HG03025 (cell line): ENCODE measurements around the gene DIAPH3.
"Not testable (repeated sequence)": the region's sequence is repeated elsewhere in the genome, so short reads cannot be mapped to it uniquely, and the experiment has no call there.

Source experiments
- ATAC-seq: cut with Tn5 transposase; IDR thresholded peaks from one replicate; pipeline ENCODE4 v1.9.1; 2021; ENCODE audit warnings: mild to moderate bottlenecking, moderate library complexity; ENCODE audit not compliant: unreplicated experiment, low FRiP score

Gene DIAPH3, protein sequence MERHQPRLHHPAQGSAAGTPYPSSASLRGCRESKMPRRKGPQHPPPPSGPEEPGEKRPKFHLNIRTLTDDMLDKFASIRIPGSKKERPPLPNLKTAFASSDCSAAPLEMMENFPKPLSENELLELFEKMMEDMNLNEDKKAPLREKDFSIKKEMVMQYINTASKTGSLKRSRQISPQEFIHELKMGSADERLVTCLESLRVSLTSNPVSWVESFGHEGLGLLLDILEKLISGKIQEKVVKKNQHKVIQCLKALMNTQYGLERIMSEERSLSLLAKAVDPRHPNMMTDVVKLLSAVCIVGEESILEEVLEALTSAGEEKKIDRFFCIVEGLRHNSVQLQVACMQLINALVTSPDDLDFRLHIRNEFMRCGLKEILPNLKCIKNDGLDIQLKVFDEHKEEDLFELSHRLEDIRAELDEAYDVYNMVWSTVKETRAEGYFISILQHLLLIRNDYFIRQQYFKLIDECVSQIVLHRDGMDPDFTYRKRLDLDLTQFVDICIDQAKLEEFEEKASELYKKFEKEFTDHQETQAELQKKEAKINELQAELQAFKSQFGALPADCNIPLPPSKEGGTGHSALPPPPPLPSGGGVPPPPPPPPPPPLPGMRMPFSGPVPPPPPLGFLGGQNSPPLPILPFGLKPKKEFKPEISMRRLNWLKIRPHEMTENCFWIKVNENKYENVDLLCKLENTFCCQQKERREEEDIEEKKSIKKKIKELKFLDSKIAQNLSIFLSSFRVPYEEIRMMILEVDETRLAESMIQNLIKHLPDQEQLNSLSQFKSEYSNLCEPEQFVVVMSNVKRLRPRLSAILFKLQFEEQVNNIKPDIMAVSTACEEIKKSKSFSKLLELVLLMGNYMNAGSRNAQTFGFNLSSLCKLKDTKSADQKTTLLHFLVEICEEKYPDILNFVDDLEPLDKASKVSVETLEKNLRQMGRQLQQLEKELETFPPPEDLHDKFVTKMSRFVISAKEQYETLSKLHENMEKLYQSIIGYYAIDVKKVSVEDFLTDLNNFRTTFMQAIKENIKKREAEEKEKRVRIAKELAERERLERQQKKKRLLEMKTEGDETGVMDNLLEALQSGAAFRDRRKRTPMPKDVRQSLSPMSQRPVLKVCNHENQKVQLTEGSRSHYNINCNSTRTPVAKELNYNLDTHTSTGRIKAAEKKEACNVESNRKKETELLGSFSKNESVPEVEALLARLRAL

DNA sequence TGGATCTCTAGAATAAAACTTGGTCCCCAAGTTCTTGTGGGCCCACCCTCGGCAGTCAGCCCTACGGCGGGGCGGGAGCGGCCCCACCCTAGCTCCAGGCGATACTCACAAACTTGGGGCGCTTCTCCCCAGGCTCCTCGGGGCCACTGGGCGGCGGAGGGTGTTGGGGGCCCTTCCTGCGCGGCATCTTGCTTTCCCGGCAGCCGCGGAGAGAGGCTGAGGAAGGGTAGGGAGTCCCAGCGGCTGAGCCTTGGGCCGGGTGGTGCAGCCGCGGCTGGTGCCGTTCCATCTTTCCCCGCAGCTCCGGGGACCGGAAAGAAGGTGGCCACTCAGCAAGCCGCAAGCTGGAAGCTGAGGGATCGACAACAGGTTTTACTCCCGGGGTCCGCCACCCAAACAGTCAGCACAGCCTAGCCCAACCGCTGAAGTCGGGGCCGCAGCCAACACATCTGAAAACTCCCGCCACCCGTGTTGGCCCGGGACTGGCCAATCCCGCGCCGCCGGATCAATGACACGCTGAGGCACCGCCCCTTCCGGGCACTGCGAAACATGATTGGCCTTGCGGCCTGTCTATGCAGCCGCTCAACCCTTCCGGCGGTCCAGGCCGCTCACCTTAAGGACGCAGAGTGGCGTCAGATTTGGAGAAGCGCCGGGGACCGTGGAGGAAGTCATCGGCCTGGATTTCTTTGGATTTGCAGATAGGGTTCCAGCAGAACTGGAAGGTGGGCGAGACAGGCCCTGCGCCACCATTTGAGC is at the start of gene DIAPH3:
DIAPH3 (minus strand) TSS at position 451 of the 756 bp plus-strand sequence; CDS start at position 289, 162 bp downstream.
- ATAC-seq = peak; percentile 100

DNA sequence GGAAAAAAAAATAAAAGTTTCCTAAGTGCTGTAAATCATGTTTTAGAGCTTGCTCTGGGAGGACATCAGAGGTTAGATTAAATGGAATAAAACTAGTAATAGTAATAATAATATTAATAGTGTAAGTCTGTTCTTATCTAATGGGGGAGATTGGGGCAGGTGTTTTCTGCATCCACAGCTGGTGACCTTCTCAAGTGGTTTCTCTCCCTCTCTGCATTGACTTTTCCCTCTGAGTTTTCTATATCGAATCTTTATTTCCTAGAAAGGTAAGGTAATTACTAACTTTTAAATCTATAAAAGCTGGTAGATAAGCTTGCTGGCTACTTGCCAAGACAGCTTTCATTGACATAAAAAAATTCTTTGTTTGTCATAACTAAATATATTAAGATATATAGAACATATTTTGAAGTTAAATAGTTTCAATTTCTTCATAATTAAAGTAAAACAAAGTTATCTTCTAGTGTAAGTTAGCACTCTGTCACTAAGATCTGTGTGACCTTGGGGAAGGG is 49.6 kb upstream of the DIAPH3 start:
- no peak for ATAC-seq

DNA sequence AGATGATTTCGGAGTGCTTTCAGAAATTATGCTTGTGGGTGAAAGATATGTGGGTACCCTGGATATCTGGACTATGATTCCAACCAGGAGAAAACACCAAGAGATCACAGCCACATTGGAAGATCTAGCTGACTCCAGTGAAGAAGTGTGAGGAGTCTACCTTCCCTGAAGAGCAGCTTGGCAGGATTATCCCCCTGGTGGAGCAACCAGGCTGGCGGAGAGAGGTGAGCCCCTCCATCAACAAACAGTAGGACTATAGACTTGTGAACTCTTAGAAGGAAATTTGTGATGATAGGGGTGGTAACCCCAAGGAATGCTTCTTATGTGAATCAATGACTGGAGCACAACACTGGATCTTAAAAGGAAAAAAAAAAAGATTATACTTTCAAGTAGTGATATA is 47.8 kb upstream of the DIAPH3 start:
- ATAC-seq = no peak

DNA sequence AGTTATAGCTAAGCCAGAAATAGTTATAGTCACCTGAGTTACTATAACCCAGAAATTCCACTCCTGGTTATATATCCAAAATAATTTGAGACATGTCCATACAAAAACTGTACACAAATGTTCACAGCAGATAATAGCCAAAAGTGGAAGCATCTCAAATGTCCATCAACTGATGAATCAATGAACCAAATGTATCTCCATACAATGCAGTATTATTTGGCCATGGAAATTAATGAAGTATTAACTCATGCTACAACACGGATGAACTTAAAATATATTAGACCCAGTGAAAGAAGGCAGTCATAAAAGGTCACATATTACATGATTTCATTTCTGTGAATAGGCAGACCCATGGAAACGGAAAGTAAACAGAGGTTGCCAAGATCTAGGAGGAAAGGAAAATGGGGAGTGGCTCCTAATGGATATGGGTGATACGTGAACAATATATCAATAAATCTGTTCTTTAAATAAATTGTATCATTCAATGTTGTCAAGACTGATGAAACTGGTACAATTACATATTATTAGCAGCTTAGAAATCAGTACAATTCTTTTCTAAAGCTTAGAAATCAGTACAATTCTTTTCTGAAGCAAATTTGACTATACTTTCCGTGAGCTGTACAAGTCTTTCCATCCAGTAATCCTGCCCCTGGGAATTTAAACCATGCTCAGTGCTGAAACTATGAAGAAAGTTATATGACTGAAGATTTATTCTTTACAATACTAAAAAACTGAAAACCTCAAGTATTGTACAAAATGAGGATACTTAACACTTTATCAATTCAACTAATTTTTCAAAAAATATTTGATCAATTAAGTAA is 47.0 kb upstream of the DIAPH3 start:
- no peak for ATAC-seq

DNA sequence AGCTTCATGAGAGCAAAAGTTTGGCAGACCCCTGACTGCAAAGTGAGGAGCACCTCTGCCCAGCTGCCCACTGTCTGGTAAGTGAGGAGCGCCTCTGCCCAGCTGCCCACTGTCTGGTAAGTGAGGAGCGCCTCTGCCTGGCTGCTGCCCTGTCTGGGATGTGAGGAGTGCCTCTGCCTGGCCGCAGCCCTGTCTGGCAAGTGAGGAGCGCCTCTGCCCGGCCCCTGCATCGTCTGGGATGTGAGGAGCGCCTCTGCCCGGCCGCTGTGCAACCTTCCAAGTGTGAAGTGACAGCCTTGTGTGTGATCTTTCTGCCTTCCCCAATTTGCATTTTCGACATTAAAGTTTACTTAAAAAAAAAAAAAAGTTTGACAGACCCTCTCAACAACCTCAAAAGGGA is 41.8 kb upstream of the DIAPH3 start:
- ATAC-seq = not testable (repeated sequence)

DNA sequence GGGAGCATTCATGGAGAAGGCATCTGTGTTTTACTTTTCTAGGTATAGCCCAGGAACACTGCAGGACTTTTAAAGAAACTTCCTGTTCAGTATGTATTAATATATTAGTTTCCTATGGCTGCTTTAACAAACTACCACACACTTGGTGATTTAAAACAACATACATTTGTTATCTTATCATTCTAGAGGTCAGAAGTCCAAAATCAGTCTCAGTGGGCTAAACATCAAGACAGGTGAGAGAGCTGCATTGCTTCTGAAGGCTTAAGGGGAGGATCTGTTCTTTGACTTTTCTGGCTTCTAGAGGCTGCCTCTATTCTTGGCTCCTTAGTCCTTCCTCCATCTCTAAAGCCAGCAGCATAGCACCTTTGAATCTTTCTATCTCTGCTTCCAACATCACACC is 37.6 kb upstream of the DIAPH3 start:
- ATAC-seq = no peak

DNA sequence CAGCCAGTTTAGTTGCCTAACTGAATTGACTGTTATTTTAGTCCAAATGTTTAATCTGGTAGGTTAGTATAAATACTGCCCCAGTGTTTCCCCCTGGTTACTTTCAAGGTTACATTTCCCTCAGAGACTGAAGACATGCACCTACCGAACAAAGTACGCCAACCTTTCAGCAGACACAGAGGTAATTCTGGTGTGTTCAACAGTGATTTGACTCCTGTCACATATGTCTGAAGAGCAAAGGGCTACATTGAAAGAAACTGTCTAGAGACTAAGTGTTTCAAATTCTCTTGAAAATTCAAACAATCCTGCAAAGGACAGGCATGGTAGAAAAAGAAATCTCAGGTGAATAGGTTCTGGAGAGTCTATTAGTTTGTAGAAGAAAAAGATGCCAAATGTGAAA is 32.2 kb upstream of the DIAPH3 start:
- ATAC-seq = not testable (repeated sequence)

DNA sequence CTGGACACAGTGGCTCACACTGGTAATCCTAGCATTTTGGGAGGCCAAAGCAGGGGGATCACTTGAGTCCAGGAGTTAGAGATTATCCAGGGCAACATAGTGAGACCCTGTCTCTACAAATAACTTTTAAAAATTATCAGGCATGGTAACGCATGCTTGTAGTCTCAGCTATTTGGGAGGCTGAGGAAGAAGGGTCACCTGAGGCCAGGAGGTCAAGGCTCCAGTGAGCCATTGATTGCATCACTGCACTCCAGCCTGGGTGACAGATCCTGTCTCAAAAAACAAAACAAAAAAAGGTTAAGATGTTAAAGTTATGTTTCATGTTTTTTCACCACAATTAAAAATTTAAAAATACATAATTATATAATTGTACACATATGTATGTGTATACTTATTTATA is 19.2 kb upstream of the DIAPH3 start:
- no peak for ATAC-seq

DNA sequence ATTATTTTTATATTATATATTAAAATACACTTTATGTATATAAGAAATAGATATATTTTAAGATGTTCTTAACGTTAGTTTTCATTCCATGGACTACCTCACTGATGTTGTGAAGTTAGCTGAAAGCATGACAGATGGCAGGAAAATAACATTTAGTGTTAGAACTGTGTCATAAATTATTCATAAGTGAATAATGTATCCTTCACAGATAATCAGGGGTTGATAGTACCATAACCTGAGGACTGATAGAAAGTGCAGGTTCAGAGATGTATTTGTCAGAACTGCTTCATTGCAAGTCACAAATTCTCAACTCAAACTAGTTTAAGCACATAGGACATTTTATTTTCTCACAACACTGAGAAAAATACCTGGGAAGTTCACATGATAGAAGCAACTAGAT is 14.6 kb upstream of the DIAPH3 start:
- ATAC-seq = no peak

DNA sequence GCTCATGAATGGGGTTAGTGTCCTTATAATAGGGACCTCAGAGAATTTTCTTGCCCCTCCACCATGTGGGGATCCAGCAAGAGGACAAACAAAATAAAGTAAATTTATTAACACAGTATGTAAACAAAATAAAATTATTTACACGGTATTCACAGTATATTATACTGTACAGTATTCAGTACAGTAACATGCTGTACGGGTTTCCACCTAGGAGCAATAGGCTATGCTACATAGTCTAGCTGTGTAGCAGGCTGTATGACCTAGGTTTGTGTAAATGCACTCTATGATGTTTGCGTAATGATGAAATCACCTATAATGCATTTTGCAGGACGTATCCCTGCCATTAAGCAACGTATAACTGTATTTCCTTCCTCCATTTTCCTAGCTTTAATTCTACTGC is 11.8 kb upstream of the DIAPH3 start:
- ATAC-seq = no peak

DNA sequence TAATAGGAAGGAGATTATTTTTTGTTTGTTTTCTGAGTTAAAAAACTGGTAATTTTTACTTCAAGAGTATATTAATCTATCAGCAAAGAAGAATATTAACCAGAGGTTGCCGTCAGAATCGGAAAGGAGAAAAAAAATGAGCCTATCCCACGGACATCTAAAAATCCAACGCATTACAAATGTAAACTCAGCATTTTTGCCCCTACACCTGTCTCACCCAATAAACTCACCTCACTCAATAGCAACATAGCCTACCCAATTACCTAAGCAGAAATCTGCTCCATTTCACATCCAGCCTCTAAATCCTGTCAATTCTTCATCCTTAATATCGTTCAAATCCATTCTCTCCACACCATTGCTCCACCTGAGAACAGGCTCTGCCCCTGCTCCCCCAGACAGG is 10.4 kb upstream of the DIAPH3 start:
- no peak for ATAC-seq

DNA sequence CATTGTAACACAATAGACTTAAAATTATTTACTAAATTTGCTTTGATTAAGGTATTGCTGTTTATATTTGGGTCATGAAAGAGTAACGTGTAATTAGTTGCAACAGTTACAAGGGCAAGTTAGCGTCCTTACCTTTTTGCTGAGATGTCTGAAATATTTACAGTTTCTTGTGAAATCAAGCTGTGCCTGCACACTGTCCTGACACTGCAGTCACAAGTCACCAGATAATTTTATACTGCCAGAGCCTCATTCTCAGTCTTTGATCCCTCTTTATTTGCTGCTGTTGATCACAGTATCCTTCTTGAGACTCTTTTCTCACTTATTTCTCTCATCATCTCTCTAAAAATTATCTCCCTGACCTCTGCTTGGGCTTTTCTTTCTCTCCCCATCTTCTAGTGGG is 8.4 kb upstream of the DIAPH3 start:
- no peak for ATAC-seq

DNA sequence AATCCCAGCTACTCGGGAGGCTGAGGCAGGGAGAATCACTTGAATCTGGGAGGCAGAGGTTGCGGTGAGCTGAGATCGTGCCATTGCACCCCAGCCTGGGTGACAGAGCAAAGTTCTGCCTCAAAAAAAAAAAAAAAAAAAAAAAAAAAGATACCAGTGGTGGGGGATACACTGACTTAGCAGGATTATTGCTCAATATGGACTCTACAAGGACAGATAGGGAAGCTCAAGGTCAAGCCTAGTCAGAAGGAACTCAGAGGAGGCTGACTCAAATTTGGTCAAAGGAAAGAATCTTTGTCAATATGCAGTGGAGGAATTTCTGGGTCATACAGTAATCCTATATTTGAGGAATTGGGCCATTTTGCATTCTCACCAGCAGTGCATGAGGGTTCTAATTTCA is 6.7 kb upstream of the DIAPH3 start:
- no peak for ATAC-seq

DNA sequence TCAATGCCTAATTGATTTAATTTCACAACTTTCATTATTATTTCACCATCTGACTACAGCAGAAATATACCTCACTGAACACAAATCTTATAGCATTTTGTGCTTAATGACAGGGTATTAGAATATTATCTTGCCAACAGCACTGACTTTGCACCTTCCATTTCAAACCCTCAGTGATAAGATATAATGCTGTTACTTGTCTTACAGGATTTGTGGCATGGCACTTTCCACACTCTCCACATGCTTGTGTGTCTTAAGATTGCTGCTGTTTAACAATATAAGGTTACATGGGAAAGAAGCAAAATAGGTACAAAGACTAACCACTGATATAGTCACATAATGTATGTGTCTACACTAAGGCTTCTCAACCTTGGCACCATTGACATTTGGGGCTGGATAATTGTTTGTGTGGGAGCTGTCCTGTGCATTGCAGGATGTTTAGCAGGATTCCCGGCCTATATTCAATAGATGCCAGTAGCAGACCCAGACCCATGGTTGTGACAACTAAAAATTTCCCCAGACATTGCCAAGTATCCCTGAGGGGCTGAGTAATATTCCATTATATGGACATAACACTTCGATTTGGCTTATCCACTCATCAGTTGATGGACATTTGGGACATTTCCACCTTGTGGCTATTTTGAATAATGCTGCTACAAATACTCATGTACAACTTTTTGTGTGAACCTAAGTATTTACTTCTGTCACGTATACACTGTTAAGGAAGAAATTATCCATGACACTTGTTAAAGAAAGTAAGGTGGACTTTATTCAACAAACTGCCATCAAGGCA is 5.7 kb upstream of the DIAPH3 start:
- no peak for ATAC-seq

DNA sequence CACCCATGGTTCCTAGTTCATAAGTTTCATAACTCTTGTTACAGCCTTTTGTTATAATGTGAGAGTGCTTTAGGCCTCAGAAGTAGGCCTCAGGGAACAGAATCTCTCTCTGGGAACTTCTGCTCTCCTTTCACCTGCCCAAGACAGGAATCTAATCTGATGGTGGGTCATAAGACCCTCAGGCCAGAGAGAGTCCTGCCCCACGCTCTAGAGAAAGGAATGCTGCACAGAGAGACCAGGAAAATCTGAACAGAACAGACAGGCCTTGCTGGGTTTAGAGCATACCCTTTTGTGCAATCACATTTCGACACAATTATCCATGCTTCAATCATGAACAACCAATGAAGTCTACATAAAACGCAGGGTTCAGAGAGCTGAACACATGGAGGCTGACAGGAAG is 3.4 kb upstream of the DIAPH3 start:
- ATAC-seq = no peak

DNA sequence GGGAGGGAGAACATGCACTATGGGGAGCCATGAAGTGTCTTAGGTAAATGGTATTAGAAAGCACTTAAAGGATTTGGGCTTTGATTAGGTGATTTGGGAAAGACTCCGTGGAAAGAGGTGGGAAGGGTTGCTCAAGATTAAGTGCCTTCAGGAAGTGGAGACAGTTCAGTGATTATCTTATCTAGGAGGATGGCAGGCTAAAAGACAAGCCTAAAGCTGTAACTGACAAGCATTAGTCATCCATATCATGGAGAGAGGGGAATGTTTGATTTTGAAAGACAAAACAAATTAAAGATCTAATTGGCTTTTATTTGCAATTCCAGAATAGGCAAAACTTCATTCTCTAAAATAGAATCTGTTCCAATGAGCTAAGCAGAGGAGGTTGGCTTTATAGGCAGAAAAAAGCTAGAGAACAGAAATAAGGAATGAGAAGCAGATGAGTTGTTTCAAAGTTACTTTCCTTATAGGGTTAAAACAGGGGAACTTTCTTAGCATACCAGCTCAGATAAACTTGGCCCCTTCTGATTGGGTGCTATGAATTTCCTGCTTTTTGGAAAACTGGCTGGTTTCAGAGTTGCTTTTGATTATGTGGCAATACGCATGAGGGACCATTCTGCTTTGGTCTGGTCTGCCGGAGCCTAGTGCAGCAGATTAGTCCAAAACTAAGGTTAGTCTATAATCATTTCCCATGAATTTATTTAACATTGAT is 1.8 kb upstream of the DIAPH3 start:
- ATAC-seq = no peak

DNA sequence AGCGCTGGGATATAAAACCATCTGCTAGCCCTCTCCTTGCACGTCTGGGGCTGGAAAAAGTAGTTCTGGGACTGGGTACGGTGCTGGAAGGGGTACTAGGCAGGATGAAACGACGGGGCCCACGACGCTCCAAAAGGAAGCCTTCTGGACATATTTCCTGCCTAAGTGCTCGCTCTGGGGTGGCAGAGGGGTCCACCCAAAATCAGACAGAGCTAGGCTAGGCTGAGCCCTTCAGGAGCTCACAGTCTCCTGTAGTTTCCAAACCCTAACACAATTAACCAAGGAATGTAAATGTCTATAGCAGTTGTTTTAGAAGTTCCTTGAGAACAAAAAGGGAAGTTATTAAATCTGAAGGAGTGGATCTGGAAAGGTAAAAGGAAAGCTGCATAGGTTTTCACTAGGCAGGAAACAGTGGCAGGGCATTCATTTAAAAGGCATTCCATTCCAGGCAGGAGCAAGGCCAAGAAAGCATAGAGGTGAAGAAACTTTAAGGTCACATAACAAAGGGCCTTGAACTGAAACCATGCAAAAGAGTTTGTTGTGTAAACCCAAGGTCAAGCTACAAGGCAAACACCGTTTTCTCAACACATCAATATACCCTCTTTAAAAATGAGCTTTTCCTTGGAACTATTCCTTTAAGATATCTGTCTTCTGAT is 634 bp upstream of the DIAPH3 start:
- peak; percentile 37 for ATAC-seq
